Epithelial cell of alveolus of lung (primary cell): ENCODE measurements around the gene GRM7. TPM values are rescaled to one million over a fixed set of nuclear protein-coding genes. Genes with fewer than 3 reads are reported as not detected.

Source experiments
- total RNA-seq: library from RNA; depleted of rRNA; stranded (reverse); fragments of >200 nt; gene quantifications from 2 replicates; pipeline ENCODE4 v1.2.1, GENCODE V29; 2015

GRM7 gene
- not detected in 2 replicates for total RNA-seq

DNA sequence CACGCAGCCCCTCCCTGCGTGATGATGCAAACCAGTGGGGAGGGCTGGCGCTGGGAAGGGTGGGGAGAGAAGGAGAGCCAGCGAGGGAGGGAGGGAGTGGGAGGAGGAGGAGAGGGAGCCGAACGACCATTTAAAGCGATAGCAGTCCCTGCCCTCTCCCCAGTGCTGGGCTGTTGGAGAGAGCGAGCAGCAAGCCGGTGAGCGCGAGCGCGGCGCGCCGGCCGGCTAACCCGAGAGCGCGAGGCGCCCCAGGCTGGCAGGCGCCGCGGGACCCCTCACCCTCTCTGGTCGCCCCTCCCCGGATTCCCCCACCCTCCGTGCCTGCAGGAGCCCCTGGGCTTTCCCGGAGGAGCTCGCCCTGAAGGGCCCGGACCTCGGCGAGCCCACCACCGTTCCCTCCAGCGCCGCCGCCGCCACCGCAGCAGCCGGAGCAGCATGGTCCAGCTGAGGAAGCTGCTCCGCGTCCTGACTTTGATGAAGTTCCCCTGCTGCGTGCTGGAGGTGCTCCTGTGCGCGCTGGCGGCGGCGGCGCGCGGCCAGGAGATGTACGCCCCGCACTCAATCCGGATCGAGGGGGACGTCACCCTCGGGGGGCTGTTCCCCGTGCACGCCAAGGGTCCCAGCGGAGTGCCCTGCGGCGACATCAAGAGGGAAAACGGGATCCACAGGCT lies at the start of gene GRM7:
Gene GRM7, plus strand, starts transcription at position 162 of the 671 bp plus-strand sequence.

